Measurements from ENCODE around the gene WDR45B.

The WDR45B gene

GRCh38 chr17:82696259-82696658, 48.0 kb upstream of the WDR45B start:
- TF ChIP-seq EZH2phosphoT487 (conservative IDR thresholded peaks at IDR 0.05; ENCODE audit: low read length) (no peak), CTCF (IDR thresholded peaks at IDR 0.05; ENCODE audit: insufficient read depth, low read length, poor library complexity, severe bottlenecking) (no peak)
- H3K27me3 ChIP-seq (ENCODE audit: low read length), result no peaks in the 10 kb centered on the region
- no peaks in the 10 kb centered on the region for H3F3A ChIP-seq (ENCODE audit: insufficient read depth)
- H4K20me1 ChIP-seq (ENCODE audit: low read depth, low read length), result no peaks in the 10 kb centered on the region
- no peak overlapping the region for H3K27ac ChIP-seq (ENCODE audit: low read depth, low read length)
- no peak overlapping the region for H3K9ac ChIP-seq (ENCODE audit: low read length)
- H3K79me2 ChIP-seq (ENCODE audit: insufficient read depth, low read length), result no peaks in the 10 kb centered on the region
- no peak overlapping the region for H2AFZ ChIP-seq (ENCODE audit: low read depth, low read length, severe bottlenecking)
- no peak overlapping the region for H3K4me3 ChIP-seq (ENCODE audit: insufficient read depth, low read length, poor library complexity, severe bottlenecking)
- H3K9me2 ChIP-seq (replicated peaks; ENCODE audit: insufficient read depth, low read length), result no peaks in the 10 kb centered on the region
- H3K4me2 ChIP-seq (ENCODE audit: low read depth, low read length, poor library complexity, severe bottlenecking), result no peak overlapping the region
- no peaks in the 10 kb centered on the region for H3K36me3 ChIP-seq (ENCODE audit: low read length)
- peaks cover 11% of the 10 kb centered on the region for H3K9me3 ChIP-seq (ENCODE audit: insufficient read depth, low read length)

GRCh38 chr17:82694647-82695046, 46.4 kb upstream of the WDR45B start:
- Histone ChIP-seq H2AFZ (ENCODE audit: low read depth, low read length, severe bottlenecking) (no peak overlapping the region), H3K27me3 (ENCODE audit: low read length) (no peaks in the 10 kb centered on the region), H3F3A (ENCODE audit: insufficient read depth) (no peaks in the 10 kb centered on the region), H3K9ac (ENCODE audit: low read length) (no peak overlapping the region), H3K9me2 (replicated peaks; ENCODE audit: insufficient read depth, low read length) (no peaks in the 10 kb centered on the region), H3K4me2 (ENCODE audit: low read depth, low read length, poor library complexity, severe bottlenecking) (no peak overlapping the region), H3K36me3 (ENCODE audit: low read length) (no peaks in the 10 kb centered on the region), H4K20me1 (ENCODE audit: low read depth, low read length) (no peaks in the 10 kb centered on the region), H3K4me3 (ENCODE audit: insufficient read depth, low read length, poor library complexity, severe bottlenecking) (no peak overlapping the region), H3K27ac (ENCODE audit: low read depth, low read length) (no peak overlapping the region), H3K9me3 (ENCODE audit: insufficient read depth, low read length) (peaks cover 11% of the 10 kb centered on the region), H3K79me2 (ENCODE audit: insufficient read depth, low read length) (no peaks in the 10 kb centered on the region)
- TF ChIP-seq EZH2phosphoT487 (conservative IDR thresholded peaks at IDR 0.05; ENCODE audit: low read length) (no peak), CTCF (IDR thresholded peaks at IDR 0.05; ENCODE audit: insufficient read depth, low read length, poor library complexity, severe bottlenecking) (no peak)

- H3K79me2 ChIP-seq (ENCODE audit: insufficient read depth, low read length), result no peaks in the 10 kb centered on the region
- no peak overlapping the region for H3K4me2 ChIP-seq (ENCODE audit: low read depth, low read length, poor library complexity, severe bottlenecking)
- no peaks in the 10 kb centered on the region for H3F3A ChIP-seq (ENCODE audit: insufficient read depth)
- H3K9me3 ChIP-seq (ENCODE audit: insufficient read depth, low read length), result peaks cover 11% of the 10 kb centered on the region
- H3K4me3 ChIP-seq (ENCODE audit: insufficient read depth, low read length, poor library complexity, severe bottlenecking), result no peak overlapping the region
- no peaks in the 10 kb centered on the region for H3K27me3 ChIP-seq (ENCODE audit: low read length)
- TF ChIP-seq CTCF (IDR thresholded peaks at IDR 0.05; ENCODE audit: insufficient read depth, low read length, poor library complexity, severe bottlenecking), result no peak
- TF ChIP-seq EZH2phosphoT487 (conservative IDR thresholded peaks at IDR 0.05; ENCODE audit: low read length), result no peak
- no peaks in the 10 kb centered on the region for H3K36me3 ChIP-seq (ENCODE audit: low read length)
- H3K9me2 ChIP-seq (replicated peaks; ENCODE audit: insufficient read depth, low read length), result no peaks in the 10 kb centered on the region
- no peak overlapping the region for H3K9ac ChIP-seq (ENCODE audit: low read length)
- H4K20me1 ChIP-seq (ENCODE audit: low read depth, low read length), result no peaks in the 10 kb centered on the region
- no peak overlapping the region for H2AFZ ChIP-seq (ENCODE audit: low read depth, low read length, severe bottlenecking)
- H3K27ac ChIP-seq (ENCODE audit: low read depth, low read length), result no peak overlapping the region
Measured at GRCh38 chr17:82693168-82693867, 45.1 kb upstream of the WDR45B start.

Measured in SU-DHL-6 (cell line).